Hepatocyte (in vitro differentiated cells): ENCODE results near the gene SLC13A2. TPM values are rescaled to one million over a fixed set of nuclear protein-coding genes. Genes with fewer than 3 reads are reported as not detected.
"Not testable (repeated sequence)": the region's sequence is repeated elsewhere in the genome, so short reads cannot be mapped to it uniquely, and the experiment has no call there.

Experiments used
- DNase-seq: peaks from one replicate; pipeline ENCODE4 v3.0.0-alpha.2; 2016; ENCODE audit warnings: low spot score
- H2AFZ ChIP-seq: fragments of 200-600 bp; sonication (generic); 2 replicates; pipeline ENCODE4 v1.6.0; 2016; ENCODE audit warnings: antibody characterized with exemption, mild to moderate bottlenecking
- H3K27ac ChIP-seq: fragments of 200-600 bp; sonication (generic); 2 replicates; pipeline ENCODE4 v1.5.1; 2016; ENCODE audit warnings: mild to moderate bottlenecking
- H3K27me3 ChIP-seq: fragments of 200-600 bp; sonication (generic); 2 replicates; pipeline ENCODE4 v1.6.1; 2016
- H3K36me3 ChIP-seq: fragments of 200-600 bp; sonication (generic); replicated peaks from 2 replicates; pipeline ENCODE4 v1.5.1; 2016; ENCODE audit warnings: low read depth; ENCODE audit not compliant: insufficient read depth
- H3K4me1 ChIP-seq: fragments of 200-600 bp; sonication (generic); 2 replicates; pipeline ENCODE4 v1.5.1; 2016; ENCODE audit warnings: mild to moderate bottlenecking, moderate library complexity; ENCODE audit not compliant: insufficient read depth
- H3K4me2 ChIP-seq: fragments of 200-600 bp; sonication (generic); 2 replicates; pipeline ENCODE4 v1.6.0; 2016
- H3K4me3 ChIP-seq: fragments of 200-600 bp; sonication (generic); 2 replicates; pipeline ENCODE4 v1.5.1; 2016; ENCODE audit warnings: mild to moderate bottlenecking
- H3K79me2 ChIP-seq: fragments of 200-600 bp; sonication (generic); 2 replicates; pipeline ENCODE4 v1.6.0; 2017; ENCODE audit warnings: mild to moderate bottlenecking
- H3K9me2 ChIP-seq: fragments of 200-600 bp; sonication (generic); replicated peaks from 2 replicates; pipeline ENCODE4 v1.6.0; 2017; ENCODE audit warnings: mild to moderate bottlenecking; ENCODE audit not compliant: insufficient read depth
- H3K9me3 ChIP-seq: fragments of 200-600 bp; sonication (generic); 2 replicates; pipeline ENCODE4 v1.5.1; 2016; ENCODE audit warnings: low read depth, mild to moderate bottlenecking
- H4K20me1 ChIP-seq: fragments of 200-600 bp; sonication (generic); 2 replicates; pipeline ENCODE4 v1.6.0; 2016; ENCODE audit warnings: mild to moderate bottlenecking; ENCODE audit not compliant: insufficient read depth, poor library complexity, severe bottlenecking
- CTCF ChIP-seq: fragments of 200-600 bp; sonication (generic); IDR thresholded peaks from 2 replicates; pipeline ENCODE4 v1.5.1; 2016; ENCODE audit warnings: antibody characterized with exemption, mild to moderate bottlenecking; ENCODE audit not compliant: poor library complexity
- EZH2 ChIP-seq: fragments of 200-600 bp; sonication (generic); IDR thresholded peaks from 2 replicates; pipeline ENCODE4 v1.6.1; 2016; ENCODE audit warnings: antibody characterized with exemption, mild to moderate bottlenecking, borderline replicate concordance
- EZH2phosphoT487 ChIP-seq: fragments of 200-600 bp; sonication (generic); IDR thresholded peaks from one replicate; pipeline ENCODE4 v1.6.1; 2018; ENCODE audit warnings: antibody characterized with exemption, mild to moderate bottlenecking, low read depth, moderate library complexity; ENCODE audit not compliant: unreplicated experiment, severe bottlenecking
- WGBS: methylation state at CpG from one replicate; pipeline ENCODE4 v1.1.6; 2016; ENCODE audit warnings: low lambda C conversion rate; ENCODE audit errors: missing lambda C conversion rate; 5-methylcytosine and 5-hydroxymethylcytosine counted together
- polyA plus RNA-seq: library from polyadenylated mRNA; unstranded; fragments of >200 nt; fragmentation: Nextera tagmentation; extraction: Ambion mirVana; gene quantifications from 2 replicates; pipeline ENCODE4 v1.2.1, GENCODE V29; 2016
- total RNA-seq: library from RNA; depleted of rRNA; stranded (reverse); fragments of >200 nt; gene quantifications from 2 replicates; pipeline ENCODE4 v1.2.3, GENCODE V29; 2014

The SLC13A2 gene
- total and polyA plus RNA-seq, 2 experiments from 2014 or later = 2.0 TPM

GRCh38 chr17:28466001-28466400 lies 7.4 kb upstream of the SLC13A2 start:
- DNase-seq = no peak
- Histone ChIP-seq H3K4me3 (no peak overlapping the region), H3K27me3 (no peaks in the 10 kb centered on the region), H3K36me3 (no peaks in the 10 kb centered on the region), H3K4me1 (peaks cover 20% of the 10 kb centered on the region), H3K27ac (no peak overlapping the region), H3K4me2 (peak overlapping the region; percentile 9), H3K9me3 (no peaks in the 10 kb centered on the region), H3K9me2 (no peaks in the 10 kb centered on the region), H4K20me1 (no peaks in the 10 kb centered on the region), H2AFZ (no peak overlapping the region), H3K79me2 (no peaks in the 10 kb centered on the region)
- 86% methylated on average over 9 of the region's 9 CpGs for WGBS
- TF ChIP-seq CTCF (no peak), EZH2 (no peak), EZH2phosphoT487 (no peak)

- no peak overlapping the region for H3K4me3 ChIP-seq
- TF ChIP-seq CTCF = no peak
- no peak for TF ChIP-seq EZH2
- TF ChIP-seq EZH2phosphoT487 = no peak
- no peaks in the 10 kb centered on the region for H3K79me2 ChIP-seq
- peak overlapping the region; percentile 9 for H3K4me2 ChIP-seq
- no peaks in the 10 kb centered on the region for H3K27me3 ChIP-seq
- peaks cover 24% of the 10 kb centered on the region for H3K4me1 ChIP-seq
- H4K20me1 ChIP-seq = no peaks in the 10 kb centered on the region
- H2AFZ ChIP-seq = no peak overlapping the region
- WGBS = 20% methylated on average over 5 of the region's 5 CpGs
- no peaks in the 10 kb centered on the region for H3K9me2 ChIP-seq
- H3K27ac ChIP-seq = no peak overlapping the region
- DNase-seq = peak; percentile 63
- H3K9me3 ChIP-seq = no peaks in the 10 kb centered on the region
- no peaks in the 10 kb centered on the region for H3K36me3 ChIP-seq
These were observed 6.9 kb upstream of the SLC13A2 start for GRCh38 chr17:28466521-28467048.

- Histone ChIP-seq H3K4me2 (no peak overlapping the region), H3K4me3 (no peak overlapping the region), H3K4me1 (peaks cover 24% of the 10 kb centered on the region), H3K27me3 (no peaks in the 10 kb centered on the region), H4K20me1 (no peaks in the 10 kb centered on the region), H3K79me2 (no peaks in the 10 kb centered on the region), H3K36me3 (no peaks in the 10 kb centered on the region), H3K27ac (no peak overlapping the region), H3K9me2 (no peaks in the 10 kb centered on the region), H3K9me3 (no peaks in the 10 kb centered on the region), H2AFZ (no peak overlapping the region)
- 84% methylated on average over 17 of the region's 17 CpGs for WGBS
- TF ChIP-seq EZH2phosphoT487 = no peak
- no peak for TF ChIP-seq EZH2
- no peak for DNase-seq
These were observed 5.9 kb upstream of the SLC13A2 start for GRCh38 chr17:28467456-28468025.

GRCh38 chr17:28468033-28468735 lies 5.3 kb upstream of the SLC13A2 start:
- not testable (repeated sequence) for H3K27ac ChIP-seq, H3K79me2 ChIP-seq, H3K9me3 ChIP-seq, H4K20me1 ChIP-seq, H3K9me2 ChIP-seq, H3K27me3 ChIP-seq, DNase-seq, H3K36me3 ChIP-seq, H3K4me3 ChIP-seq, H2AFZ ChIP-seq, H3K4me2 ChIP-seq
- 82% methylated on average over 20 of the region's 20 CpGs for WGBS
- H3K4me1 ChIP-seq = peaks cover 24% of the 10 kb centered on the region
